Measurements from ENCODE around the gene YWHAH.

- TF ChIP-seq CTCF (IDR thresholded peaks at IDR 0.05) (no peak), EZH2 (IDR thresholded peaks at IDR 0.05; ENCODE audit: borderline replicate concordance, insufficient read depth, low read depth, low read length, poor library complexity, severe bottlenecking) (no peak)
These were observed 24.0 kb upstream of the YWHAH start for GRCh38 chr22:31920306-31920705.
